ENCODE results near the gene WDR18. TPM values are rescaled to one million over a fixed set of nuclear protein-coding genes. Genes with fewer than 3 reads are reported as not detected.

Gene WDR18
- total RNA-seq, 2 donors from 2014 or later, result 21.5 to 28.1 TPM

DNA sequence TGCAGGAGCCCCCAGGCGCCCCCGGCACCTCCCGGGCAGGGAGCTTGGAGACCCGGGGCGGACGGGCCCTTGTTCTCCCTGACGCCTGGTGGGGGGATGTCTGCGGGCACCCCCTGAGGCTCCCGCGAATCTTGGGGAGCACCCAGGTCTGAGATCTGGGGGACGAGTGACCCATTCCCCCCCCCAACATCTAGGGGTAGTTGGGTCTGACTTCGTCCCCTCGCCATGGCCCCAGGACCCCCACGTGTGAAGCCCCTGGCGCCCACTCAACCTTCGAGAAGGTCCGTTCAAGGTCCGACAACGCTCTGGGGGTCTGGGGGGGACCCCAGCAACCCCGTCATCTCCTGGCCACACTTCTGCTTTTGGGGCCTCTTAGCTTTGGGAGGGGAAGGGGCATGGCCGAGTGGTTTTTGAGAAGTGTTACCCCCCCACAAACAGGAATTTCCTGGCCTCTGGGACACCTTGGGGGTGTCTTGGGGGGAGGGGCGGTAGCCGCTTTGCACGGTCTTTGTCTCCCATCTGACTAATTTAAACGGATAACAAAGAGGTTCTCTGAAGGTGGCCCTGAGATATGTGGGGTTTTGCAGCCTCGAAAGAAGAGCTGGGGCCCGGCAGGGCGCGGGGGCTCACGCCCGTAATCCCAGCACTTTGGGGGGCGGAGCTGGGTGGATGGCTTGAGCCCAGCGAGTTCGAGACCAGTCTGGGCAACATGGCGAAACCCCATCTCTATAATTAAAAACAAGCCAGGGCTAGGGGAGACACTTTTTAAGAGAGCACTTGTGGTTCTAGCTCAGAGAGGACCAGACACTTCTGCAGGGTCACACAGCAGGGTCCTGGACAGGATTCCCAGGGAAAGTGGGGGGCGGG lies 42.9 kb downstream of the WDR18 start:
- ATAC-seq, result peak; percentile 9

DNA sequence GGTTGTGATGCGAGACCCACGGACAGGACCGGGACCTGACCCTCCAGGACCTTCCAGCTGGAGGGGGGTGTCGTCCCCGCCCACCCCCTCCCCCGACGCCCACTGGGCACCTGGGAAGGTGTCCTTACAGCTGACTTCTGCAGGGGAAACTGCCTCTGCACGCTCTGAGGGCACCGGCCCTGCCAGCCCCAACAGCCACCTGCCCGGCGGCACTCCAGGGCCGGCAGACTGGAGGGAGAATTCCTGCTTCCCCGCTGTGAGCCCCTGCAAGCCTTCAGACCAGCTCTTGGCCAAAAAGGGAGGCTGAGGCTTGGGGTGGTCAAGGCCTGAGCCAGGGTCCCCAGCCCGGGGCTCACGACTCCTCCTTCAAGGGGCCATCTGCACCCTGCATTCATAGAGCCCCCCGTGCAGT lies 43.5 kb downstream of the WDR18 start:
- ATAC-seq (peak; percentile 30), DNase-seq (peak in 1 of 2 donors; percentile 46)
- intact Hi-C loops (cut with DNase I, micrococcal nuclease), result no loop called here

More for the DNA sequence above, 42.9 kb downstream of the WDR18 start:
- peak in 1 of 2 donors; percentile 62 for DNase-seq
- intact Hi-C loops (cut with DNase I, micrococcal nuclease), result no loop called here

DNA sequence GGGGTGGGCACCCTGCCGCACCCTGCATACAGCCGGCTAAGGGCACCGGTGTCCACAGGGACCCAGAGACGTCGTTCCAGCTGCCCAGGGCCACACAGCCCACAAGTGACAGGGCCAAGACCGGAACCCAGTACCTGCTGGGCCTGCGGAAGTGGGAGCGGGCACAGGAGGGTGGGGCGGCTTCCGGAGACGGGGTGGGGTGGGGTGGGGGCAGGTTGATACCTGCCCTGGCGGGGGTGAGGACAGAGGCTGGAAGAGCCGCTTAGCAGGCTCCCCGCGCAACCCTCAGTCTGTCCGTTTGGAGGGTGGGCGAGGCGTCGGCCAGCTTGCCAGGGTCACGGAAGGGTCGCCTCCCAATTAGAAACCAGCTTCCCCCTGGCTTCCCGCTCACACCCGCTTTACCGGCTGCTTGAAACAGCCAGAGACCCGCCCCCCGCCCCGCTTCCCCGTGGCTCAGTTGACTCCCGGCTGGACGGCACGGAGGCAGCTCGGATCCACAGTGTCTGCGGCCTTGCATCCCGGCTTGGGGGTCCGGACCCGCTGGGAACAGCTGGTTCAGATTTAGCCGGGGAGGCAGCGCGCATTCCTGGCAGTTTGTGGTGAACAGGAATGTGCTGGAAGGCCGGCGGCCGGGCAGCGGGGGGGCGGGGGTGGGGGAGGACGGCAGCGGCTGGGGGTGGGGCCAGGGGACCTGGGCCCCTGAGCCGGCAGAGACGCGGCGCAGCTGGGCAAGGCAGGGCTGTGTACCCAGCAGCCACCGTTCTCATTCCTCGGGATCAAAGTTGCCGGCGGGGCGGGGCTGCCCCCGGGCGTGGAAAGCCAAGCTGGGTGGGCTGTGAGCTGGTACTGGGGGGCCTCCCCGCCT lies 44.1 kb downstream of the WDR18 start:
- ATAC-seq (peak; percentile 76), DNase-seq (peak; percentile 84 to 86)
- intact Hi-C loops (cut with DNase I, micrococcal nuclease), result no loop called here

GRCh38 chr19:1032264-1032867 lies 48.2 kb downstream of the WDR18 start:
- intact Hi-C loops (cut with DNase I, micrococcal nuclease), result no loop called here
- DNase-seq, result no peak

GRCh38 chr19:1035998-1036621 lies 52.0 kb downstream of the WDR18 start:
- ATAC-seq (no peak), DNase-seq (no peak)
- intact Hi-C loops (cut with DNase I, micrococcal nuclease), result no loop called here

More at GRCh38 chr19:1032264-1032867, 48.2 kb downstream of the WDR18 start:
- no peak for ATAC-seq

DNA sequence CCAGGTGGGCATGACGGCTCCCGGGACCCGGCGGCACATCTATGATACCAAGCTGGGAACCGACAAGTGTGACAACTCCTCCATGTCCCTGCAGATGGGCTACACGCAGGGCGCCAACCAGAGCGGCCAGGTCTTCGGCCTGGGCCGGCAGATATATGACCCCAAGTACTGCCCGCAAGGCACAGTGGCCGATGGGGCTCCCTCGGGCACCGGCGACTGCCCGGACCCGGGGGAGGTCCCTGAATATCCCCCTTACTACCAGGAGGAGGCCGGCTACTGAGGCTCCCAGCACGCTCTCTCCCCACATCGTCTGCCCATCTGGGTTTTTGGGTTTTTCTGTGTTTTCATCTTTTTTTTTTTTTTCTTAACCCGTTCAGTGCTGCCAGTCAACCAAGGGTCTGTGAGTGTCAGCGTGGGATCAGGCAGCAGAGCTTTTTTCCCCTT lies 53.5 kb downstream of the WDR18 start:
- intact Hi-C loops (cut with DNase I, micrococcal nuclease), result no loop called here
- DNase-seq (peak in 1 of 2 donors; percentile 23), ATAC-seq (no peak)

DNA sequence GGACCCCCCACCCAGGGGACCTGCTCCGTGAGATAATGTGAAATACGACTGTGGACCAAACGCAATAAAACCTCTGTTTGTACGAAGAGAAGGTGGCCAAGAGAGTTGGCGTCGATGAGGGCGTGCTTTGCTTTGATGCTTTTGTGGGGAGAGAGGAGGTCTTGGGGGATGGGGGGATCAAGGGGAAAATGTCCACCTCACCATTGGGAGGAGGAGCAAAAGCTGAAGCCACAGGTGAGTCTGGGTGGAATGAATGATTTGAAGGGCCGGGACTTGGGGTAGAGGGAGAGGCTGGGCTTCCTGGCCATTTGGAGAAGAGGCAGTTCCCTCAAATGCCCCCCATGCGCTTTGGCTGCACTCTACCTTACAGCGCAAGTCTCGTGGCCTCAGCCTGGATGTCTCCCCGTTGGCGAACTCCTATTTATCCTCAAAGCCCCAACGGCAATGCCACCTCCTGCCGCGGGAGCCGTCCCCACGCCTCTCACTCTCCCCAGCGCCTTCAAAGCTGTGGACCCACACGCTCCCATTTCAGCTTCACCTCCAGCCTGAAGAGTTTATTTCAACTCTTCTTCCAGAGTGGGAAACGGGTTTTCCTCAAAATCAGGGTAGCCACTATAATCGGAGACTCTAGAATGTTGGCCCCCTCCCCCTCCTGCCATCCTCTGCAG lies 55.0 kb downstream of the WDR18 start:
- ATAC-seq, result no peak
- intact Hi-C loops (cut with DNase I, micrococcal nuclease), result no loop called here
- DNase-seq, result peak in 1 of 2 donors; percentile 37

DNA sequence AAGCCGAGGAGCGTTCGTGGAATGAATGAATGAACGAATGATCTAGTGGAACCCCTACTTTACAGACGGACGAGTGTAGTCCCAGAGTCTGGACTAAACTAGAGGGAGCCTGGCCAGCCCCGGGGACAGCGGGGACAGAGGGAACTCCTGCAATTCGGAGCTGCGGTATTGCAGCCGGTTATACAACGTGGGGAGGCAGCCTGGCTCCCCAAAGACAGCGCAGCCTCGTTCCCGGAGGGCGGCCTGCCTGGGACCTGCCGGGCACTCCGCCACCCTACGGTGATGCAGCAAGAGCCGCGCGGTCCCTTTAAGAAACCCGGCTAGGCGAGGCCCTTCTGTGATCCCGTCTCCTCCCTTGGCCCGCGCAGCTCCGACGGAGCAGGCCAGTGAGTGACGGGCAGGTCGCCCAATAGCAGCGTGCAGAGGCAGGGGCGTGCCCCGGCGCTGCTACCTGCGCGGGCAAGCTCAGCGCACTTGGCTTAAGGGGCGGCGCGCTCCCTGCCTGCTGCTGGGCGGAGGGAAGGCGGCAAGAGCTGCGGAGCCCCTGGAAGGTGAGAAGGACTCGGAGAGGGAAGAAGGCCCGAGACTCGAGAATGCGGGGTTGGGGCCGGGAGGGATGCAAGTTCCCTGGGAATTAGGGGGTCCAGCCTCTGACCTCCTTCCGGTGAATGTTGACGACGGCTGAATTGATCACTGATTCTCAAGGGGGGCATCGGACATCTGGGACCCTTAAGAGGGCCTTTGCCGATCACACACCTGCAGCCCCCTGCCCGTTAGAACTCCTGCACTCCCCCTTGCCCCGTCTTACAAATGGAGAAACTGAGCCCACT lies 55.7 kb downstream of the WDR18 start, which contains the start of gene ABCA7:
TSS of gene ABCA7 (plus strand) at position 462 of the 830 bp plus-strand sequence. CDS start 1,255 bp downstream, outside the sequence.
- DNase-seq, result peak; percentile 99
- ATAC-seq, result peak; percentile 75
- intact Hi-C loops (cut with DNase I, micrococcal nuclease), result no loop called here

DNA sequence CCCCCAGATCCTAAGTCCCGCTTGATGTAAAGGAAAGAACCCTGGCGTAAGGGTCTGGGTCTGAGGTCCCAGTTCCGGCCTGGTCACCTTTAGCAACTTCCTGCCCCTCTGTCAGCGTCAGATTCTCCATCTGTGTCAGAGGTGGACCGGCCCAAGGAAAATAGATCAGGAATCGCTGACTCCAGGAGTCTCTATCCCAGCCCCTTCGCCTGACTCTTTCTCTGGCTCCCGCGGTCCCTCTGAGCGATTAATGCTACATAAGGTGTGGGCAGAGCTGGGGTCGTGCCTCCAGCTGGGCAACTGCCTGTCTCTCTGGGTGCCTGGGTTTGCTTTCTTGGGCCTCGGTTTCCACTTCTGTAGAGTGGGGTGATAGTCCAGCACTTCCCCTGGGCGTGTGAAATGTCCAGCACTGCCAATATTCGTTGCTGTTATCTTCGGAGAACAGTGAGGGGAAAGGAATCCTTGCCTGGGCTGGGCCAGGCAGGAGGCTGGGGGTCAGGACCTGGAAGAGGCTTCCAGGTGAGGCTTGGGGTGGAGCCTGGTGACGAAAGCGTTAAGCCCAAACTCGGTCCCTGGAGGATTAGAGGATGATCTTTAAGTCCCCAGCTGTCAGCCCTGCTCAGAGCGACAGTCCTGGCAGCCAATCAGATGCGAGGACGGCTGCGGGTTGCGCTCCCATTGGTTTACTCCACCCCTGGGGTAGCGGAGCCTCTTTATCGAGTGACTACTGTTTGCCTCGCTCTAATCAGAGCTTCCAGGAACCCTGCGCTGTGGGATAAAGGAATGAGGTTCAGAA lies 56.5 kb downstream of the WDR18 start:
- DNase-seq, result peak; percentile 91 to 95
- intact Hi-C loops (cut with DNase I, micrococcal nuclease), result no loop called here
- ATAC-seq, result peak; percentile 63

DNA sequence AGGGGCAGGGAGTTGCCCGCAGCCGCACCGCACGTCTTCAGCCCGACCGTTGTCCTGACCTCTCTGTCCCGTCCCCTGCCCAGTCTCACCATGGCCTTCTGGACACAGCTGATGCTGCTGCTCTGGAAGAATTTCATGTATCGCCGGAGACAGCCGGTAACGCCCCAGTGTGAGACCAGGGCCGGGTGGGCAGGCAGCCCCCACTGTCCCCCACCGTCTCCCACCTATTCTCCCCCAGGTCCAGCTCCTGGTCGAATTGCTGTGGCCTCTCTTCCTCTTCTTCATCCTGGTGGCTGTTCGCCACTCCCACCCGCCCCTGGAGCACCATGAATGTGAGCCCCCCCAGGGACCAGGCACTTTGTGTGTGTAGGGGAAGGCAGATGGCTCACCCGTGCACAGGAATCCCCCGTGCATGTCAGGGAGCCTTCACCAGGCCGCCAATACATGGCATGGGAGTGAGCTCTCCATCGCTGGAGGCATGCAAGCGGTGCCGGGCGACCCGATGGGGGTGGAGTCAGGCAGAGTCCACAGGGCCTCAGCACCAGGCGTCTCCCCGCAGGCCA lies 57.2 kb downstream of the WDR18 start:
- ATAC-seq (no peak), DNase-seq (no peak)
- intact Hi-C loops (cut with DNase I, micrococcal nuclease), result no loop called here

DNA sequence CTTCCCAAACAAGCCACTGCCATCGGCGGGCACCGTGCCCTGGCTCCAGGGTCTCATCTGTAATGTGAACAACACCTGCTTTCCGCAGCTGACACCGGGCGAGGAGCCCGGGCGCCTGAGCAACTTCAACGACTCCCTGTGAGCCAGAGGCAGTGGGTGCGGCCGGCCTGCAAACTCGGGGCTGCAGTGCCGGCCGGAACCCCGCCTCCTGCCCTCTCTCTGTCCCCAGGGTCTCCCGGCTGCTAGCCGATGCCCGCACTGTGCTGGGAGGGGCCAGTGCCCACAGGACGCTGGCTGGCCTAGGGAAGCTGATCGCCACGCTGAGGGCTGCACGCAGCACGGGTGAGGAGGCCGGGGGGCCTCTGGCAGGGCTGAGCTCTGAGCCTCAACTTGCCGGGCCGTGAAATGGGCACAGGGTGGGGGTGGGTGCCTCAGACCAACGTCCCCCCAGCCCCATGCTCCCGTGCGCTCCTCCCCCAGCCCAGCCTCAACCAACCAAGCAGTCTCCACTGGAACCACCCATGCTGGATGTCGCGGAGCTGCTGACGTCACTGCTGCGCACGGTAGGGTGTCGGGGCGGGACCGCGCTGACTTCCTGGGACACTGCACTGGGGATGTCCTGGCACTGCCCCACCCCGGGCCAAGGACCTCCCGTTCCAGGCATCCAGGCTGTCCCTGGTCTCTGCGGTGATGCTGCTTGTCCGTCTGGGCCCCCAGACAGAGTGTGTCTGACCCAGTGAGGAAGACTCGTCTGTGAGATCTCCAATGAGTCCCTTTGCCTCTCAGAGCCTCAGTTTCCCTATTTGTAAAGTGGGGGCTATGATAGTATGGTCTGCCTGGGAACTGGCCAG lies 57.9 kb downstream of the WDR18 start:
- intact Hi-C loops (cut with DNase I, micrococcal nuclease), result no loop called here
- DNase-seq, result peak; percentile 92 to 95
- peak; percentile 73 for ATAC-seq

DNA sequence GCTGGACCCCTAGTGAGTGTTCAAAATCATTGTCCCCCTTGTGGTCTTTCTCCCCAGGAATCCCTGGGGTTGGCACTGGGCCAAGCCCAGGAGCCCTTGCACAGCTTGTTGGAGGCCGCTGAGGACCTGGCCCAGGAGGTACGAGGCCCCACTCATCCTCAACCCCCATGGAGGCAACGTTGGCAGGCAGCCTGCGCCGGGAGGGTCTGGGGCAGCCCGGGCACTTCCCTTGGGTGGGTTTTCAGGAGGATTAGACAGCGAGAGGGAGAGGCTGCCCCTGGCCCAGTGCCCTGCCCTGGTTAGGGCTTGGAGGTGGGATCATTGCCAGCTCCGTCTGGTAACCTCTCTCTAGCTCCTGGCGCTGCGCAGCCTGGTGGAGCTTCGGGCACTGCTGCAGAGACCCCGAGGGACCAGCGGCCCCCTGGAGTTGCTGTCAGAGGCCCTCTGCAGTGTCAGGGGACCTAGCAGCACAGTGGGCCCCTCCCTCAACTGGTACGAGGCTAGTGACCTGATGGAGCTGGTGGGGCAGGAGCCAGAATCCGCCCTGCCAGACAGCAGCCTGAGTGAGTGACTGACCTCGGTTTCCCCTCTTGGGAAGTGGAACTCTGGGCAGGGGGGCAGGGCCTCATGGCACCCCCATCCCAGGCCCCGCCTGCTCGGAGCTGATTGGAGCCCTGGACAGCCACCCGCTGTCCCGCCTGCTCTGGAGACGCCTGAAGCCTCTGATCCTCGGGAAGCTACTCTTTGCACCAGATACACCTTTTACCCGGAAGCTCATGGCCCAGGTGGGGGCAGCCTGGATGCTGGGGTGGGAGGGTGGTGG lies 58.8 kb downstream of the WDR18 start:
- ATAC-seq, result peak; percentile 16
- DNase-seq, result peak; percentile 72 to 78
- intact Hi-C loops (cut with DNase I, micrococcal nuclease), result no loop called here

Data from left colon (tissue), 2 donors.